GM19455 (cell line): ENCODE measurements around the gene ZNF20.
"Not testable (repeated sequence)": the region's sequence is repeated elsewhere in the genome, so short reads cannot be mapped to it uniquely, and the experiment has no call there.

Experiments used
- ATAC-seq: cut with Tn5 transposase; IDR thresholded peaks from one replicate; pipeline ENCODE4 v1.9.1; 2021; ENCODE audit not compliant: unreplicated experiment

Gene ZNF20

DNA sequence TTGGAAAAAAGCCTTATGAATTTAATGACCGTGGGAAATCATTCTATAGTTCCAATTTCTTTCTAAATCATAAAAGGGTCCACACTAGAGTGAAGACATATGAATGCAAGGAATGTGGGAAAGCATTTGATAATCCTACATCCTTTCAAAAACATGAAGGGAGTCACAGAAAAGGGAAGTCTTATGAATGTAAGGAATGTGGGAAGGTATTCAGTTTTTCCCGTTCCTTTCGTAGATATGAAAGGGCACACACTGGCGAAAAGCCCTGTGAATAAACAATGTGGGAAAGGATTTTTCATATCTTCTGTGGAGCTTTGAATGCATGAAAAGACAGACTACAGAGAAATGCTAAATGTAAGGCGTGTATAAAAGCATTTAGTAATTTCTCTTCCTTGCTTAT is 27.0 kb downstream of the ZNF20 start:
- ATAC-seq = no peak

DNA sequence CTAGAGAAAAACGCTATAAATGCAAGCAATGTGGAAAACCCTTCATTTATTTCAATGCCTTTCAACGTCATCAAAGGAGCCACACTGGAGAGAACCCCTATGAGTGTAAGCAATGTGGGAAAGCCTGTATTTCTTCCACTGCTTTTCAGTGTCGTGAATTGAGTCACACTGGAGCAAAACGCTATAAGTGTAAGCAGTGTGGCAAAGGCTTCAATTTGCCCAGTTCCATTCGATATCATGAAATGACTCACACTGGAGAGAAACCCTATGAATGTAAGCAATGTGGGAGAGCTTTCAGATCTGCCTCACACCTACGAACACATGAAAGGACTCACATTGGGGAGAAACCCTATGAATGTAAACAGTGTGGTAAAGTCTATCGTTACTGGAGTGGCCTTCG is 27.4 kb downstream of the ZNF20 start:
- no peak for ATAC-seq

DNA sequence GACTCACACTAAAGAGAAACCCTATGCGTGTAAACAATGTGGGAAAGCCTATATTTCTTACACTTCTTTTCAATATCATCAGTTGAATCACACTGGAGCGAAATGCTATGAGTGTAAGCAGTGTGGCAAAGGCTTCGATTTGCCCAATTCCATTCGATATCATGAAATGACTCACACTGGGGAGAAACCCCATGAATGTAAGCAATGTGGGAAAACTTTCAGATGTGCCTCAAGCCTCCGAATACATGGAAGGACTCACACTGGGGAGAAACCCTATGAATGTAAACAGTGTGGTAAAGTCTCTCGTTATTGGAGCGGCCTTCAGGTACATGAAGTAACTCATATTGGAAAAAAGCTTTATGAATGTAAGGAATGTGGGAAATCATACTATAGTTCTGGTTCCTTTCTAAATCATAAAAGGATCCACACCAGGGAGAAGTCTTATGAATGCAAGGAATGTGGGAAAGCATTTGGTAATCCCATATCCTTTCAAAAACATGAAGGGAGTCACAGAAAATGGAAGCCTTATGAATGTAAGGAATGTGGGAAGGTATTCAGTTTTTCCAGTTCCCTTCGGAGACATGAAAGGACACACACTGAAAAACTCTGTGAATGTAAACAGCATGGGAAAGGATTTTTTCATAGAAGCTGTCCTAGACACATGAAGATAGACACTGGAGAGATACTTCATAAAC is 28.1 kb downstream of the ZNF20 start:
- ATAC-seq = no peak

DNA sequence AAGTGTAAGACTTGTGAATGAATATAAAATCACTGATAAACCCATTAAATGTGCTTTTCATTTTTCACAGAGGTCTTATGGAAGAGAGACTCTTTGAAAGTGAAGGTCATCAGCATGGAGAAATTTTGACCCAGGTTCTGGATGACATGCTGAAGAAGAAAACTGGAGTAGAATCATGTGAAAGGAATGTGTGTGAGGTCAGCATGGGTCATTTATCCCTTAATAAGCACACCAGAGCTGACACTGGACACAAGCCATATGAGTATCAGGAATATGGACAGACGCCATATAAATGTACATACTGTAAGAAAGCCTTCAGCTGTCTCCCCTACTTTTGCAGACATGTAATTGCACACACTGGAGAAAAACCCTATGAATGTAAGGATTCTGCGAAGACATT is 29.0 kb downstream of the ZNF20 start:
- ATAC-seq = no peak

DNA sequence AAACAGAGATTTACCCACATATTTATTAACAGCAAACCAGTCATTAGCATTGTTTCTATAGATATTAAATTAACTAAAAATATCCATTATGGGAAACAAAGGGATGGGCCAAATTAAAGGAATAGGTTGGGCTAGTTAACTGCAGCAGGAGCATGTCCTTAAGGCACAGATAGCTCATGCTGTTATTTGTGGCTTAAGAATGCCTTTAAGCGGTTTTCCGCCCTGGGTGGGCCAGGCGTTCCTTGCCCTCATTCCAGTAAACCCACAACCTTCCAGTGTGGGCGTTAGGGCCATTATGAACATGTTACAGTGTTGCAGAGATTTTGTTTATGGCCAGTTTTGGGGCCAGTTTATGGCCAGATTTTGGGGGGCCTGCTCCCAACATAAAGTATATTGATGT is 36.2 kb downstream of the ZNF20 start:
- not testable (repeated sequence) for ATAC-seq

DNA sequence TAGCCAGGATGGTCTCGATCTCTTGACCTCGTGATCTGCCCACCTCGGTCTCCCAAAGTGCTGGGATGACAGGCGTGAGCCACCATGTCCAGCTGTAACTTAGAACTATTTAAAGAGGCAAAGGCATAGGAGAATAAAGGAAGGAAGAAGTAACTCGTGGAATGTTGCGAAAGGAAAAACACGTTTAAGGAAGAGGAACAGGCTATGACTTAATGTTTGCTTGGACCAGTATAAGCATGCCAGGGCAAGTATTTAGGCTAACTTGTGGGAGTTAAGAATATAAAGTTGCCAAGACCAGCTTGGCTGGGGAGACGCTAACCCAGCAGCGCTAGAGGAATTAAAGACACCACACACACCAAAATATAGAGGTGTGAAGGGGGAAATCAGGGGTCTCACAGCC is 42.1 kb downstream of the ZNF20 start:
- ATAC-seq = no peak

DNA sequence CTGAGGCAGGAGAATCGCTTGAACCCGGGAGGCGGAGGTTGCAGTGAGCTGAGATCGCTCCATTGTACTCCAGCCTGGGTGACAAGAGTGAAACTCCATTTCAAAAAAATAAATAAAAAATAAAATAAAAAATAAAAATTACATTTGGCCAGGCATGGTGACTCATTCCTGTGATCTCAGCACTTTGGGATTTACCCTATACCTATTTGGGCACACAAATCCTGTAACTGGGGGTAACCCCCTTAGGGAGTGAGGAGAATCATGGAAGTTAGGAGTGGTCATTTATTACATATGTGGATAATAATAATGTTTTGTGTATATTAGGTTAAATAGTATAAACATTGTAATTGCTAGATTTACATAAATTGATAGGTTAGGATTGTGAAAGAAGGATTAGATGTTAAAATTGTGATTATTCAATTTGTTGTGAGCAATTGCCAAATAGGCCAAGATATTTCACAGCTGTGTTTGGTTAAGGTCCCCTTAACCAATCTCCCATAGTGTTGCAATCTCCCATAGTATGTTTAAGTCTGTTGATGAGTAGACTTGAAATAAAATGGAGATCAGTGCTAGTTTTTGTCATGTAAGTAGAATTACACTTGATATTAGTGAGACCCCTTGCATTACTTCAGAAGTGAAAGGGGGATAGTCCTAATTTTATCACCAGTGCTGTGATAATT is 44.9 kb downstream of the ZNF20 start:
- no peak for ATAC-seq

DNA sequence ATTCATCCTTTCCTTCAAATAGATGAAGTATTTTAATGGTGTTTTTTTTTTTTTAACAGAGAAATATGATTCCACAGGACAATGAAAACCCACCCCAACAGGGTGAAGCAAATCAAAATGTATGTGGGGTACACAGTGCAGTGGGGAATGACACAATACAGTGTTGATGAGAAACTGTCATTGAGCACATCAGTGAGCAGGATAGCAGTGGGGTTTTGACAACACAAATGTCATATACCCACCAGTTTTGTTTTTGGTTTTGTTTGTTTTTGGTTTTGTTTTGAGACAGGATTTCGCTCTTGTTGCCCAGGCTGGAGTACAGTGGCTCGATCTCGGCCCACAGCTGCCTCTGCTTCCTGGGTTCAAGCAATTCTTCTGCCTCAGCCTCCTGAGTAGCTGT is 46.4 kb downstream of the ZNF20 start:
- no peak for ATAC-seq

DNA sequence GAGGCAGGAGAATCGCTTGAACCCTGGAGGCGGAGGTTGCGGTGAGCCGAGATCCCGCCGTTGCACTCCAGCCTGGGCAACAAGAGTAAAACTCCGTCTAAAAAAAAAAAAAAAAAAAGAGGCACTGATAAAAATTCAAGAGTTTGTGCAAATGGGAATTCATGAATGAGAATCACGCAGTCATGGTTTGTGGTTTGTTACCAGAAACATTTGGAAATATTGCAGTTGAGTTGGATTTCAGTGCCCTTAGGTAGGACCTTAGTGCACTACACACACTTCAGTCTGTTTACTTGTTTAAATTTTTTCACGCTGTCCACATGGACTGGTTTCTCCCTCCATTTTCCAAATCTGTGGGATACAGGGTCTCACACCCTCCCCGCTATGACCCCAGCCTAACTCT is 47.2 kb downstream of the ZNF20 start:
- no peak for ATAC-seq

DNA sequence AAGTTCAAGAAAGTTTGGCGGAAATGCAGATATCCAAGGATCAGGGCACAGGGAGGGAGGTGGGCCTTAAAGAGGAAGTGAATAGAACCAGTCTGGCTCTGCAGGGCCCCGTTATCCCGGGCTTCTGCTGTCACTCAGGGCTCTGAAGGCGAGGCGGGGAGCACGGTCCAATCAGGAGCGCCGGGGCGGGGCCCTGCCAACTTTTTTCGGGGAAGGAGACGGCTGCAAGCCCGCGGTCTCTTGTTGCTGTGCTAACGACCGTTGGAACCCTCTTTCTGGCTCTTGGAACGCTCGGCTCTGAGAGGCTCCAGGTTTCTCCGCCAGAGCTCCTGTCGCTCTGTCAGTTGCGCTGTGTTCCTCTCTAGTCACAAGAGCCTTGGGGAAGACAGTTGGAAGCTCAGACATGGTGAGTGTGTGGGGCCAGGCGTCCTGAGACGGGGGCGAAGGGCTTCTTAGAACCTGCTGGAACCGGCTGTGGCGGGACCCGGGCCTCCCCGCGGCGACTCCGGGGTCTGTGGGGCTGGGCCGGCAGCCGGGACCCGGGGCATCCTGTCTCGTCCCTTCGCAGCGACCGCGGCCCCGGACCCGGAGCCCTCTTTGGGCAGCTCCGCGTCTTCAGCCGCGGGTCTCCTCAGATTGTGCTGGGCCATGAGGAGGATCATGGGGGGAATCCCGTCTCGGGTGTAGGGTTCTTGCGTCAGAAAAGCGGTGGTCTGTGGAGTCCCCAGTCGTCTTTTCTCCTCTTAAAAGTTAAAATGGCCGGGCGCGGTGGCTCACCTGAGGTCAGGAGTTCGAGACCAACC is 47.9 kb downstream of the ZNF20 start:
- ATAC-seq = no peak

DNA sequence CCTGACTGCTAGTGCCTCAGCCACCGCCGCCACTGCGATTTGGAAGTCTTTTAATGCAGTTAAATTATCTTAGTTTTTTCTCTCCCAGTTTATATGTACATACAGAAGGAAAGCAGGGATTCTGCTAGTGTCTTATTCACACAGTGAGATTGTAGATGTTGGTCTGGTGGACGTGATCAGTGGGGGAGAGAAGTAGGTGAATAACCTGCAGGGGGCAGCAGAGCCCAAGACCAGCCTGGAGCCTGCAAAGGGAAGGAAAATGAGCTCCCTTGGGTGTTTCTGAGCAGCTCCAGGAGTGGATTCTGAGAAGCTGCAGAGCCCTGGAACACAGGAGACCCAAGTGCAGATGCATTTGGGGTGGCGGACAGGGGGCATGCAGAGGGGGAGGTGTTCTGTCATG is 49.3 kb downstream of the ZNF20 start:
- no peak for ATAC-seq

DNA sequence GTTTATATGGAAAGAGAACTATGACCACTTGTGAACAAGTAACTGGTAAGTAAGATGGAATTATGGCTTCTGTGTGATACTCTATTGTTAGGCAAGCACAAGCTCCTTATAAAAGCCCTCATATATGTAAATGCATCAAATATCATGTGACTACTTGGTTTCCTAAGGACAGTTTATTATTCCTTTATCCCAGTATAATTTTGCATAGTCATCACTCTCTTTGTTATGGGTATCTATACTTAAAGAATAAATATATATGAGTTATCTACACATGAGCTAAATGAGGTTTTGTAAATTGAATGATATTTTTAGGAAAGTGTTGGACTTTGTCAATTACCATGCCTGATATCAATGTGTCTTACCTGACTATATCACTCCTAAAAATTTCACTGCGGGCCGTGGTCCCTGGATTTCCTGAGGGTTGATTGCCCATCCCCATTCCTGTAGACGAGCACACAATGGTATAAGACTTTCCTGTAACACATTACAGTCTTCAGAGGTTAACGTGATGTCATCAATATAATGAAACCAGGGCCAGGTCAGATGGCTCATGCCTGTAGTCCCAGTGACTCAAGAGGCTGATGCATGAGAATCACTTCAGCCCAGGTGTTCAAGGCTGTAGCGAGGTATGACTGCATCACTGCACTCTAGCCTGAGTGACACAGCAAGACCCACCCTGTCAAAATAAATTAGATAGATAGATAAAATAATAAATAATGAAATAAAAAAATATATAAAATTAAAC is 54.9 kb downstream of the ZNF20 start:
- no peak for ATAC-seq

DNA sequence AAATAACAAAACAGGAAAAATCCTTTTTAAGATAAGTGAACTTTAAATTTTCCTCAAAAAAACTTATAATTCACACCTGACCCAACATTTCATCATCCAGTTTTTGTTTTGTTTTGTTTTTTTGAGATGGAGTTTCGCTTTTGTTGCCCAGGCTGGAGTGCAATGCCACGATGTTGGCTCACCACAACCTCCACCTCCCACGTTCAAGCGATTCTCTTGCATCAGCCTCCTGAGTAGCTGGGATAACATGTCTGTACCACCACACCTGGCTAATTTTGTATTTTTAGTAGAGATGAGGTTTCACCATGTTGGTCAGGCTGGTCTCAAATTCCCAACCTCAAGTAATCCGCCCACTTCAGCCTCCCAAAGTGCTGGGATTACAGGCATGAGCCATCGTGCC is 56.8 kb downstream of the ZNF20 start:
- not testable (repeated sequence) for ATAC-seq
